ENCODE results near the gene PCNP.
"Not testable (repeated sequence)": the region's sequence is repeated elsewhere in the genome, so short reads cannot be mapped to it uniquely, and the experiment has no call there.

The PCNP gene

DNA sequence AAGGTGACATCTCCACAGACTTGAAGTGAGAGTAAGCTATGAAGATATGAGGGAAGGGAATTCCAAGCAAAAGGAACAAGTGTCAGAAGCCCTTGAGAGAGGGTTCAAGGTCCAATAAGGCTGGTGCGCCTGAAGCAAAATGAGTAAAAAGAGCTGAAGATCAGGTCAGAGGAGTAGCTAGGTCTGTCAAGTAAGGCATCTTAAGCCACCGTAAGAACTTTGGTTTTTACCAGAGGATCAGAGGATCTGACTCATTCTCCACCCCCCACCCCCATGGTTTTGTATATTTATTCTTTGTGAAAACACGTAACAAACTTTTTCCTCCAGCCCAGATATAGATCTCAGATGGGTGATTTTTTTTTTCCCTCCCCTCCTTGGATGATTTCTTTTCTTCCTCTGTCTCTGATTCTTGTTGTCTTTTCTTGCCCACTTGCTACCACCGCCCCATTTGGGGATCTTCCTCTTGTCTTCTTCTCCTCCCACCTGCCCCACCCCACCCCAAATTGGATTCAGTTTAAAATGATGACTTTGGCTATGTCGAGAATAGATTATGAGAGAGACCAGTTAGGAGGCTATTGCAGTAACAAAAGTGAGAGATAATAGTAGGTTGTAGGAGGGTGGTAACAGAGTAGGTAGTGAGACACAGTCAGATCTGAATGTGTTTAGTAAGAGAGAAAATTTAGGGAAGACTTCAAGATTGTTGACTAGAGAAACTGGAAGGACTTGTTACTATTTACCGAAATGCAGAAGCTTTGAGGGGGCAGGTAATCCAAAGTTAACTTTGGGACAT lies 6.3 kb upstream of the PCNP start:
- peak; percentile 22 to 41 for DNase-seq (ENCODE audit: low read depth in 2 of 2)

DNA sequence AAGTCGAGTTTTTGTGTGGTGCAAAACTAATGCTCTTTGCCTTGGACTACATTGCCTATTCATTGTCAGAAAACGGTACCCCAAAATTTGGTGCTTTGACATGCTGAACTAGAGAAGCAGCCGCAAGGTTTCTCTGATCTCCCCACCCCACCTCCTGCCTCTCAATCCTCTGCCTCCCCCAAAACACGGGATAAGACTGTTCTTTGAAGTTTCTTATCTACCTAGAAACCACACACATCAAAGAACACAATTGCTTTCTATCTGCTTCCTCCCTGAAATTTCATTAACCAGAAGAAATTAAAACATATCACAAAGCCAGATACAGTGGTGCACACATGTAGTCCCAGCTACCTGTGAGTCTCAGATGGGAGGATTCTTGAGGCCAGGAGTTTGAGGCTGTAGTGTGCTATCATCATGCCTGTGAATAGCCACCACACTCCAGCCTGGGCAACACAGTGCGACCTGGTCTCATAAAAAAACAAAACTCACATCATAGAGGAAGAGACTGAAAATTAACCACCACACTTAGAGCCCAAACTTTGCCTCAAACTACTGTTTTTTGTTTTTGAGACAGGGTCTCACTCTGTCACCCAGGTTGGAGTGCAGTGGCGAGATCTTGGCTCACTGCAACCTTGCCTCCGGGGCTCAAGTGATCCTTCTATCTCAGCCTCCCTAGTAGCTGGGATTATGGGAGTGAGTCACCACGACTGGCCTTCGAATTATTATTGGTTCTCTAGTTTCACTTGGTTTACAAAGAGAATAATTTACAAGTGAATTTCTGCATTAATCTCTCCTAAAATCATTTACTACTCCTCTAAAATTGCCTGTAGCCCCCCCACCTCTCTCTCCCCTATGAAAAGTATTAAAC lies 2.7 kb upstream of the PCNP start:
- no peak for DNase-seq (ENCODE audit: low read depth in 2 of 2)

DNA sequence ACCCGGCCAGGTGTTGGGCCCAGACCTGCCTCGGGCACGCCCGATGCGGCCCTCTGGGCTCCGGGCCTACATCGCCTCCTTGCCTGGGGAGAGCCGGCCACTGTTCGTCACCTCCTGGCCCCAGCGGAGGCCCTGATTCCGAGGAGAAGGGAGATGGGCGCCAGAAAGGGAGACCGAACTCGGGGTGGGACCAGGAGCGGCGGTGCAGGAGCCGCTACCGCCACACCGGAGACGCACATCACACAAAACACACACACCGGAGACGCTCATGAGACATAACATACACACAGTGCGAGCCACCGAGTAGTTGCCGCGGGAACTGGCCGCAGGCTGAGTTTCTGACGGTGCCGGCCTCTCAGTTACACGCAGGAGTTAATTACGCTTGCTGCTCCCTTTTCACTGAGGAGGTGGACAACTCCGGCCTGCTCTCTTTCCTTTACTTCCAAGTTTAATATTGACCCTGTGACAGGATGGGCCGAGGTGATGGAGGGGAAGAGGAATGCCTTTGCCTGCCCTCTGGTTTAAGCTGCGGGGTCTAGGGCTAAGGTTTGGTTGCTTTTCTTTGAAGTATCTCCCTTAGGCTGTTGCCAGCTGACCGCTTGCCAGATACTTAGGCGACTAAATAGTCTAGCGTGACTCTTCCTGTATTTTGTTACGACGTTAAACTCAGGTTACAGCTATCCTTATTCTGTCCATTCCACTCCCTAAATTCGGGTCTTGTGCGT lies 570 bp downstream of the PCNP start:
- DNase-seq (ENCODE audit: low read depth in 2 of 2) = peak; percentile 17 to 36

DNA sequence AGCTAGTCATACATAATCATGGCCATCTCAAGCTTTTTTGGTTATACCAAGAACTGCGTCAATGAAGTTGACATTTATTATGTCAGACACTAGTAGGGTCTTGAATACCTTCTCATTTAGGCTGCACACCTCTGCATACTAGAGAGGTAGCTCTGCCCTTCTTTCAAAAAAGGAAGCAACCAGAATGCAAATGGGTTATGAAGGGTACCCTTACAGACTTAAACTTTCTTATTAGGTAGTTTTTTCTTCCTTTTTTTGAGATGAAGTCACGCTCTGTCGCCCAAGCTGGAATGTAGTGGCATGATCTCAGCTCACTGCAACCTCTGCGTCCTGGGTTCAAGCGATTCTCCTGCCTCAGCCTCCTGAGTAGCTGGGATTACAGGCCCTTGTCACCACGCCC lies 3.3 kb downstream of the PCNP start:
- no peak for DNase-seq (ENCODE audit: low read depth in 2 of 2)

DNA sequence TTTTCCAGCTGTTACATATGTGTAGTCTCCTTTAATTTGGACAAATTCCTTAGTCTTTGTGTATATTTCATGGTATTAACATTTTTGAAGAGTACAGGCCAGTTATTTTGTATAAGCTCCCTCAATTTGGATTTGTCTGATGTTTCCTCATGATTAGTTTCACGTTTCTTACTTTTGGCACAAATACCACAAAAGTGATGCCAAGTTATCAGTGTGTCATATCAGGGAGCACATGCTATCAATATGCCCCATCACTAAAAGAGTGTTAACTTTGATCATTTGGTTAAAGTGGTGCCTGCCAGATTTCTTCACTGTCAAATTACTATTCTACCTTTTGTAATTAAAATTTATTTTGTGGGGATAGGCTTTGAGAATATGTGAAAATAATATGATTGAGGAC lies 14.6 kb downstream of the PCNP start:
- DNase-seq (ENCODE audit: low read depth in 2 of 2) = no peak

DNA sequence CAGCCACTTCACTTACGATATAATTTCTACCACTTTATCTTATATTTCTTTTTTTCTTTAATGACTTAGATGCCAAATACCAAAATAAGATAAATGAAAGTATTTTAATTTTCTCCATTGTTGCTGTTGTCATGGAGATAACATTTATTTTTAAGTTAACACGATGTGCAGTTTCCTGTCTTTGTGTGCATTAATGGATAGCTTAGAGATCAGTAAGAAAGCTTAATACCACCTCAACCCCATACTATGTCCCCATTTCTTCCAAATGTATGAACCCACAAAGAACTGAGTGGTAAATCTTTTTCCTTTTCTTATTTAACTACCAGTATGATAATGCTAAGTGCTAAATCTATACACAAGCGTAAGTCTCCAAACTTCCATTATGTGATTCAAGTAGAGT lies 17.1 kb downstream of the PCNP start:
- no peak for DNase-seq (ENCODE audit: low read depth in 2 of 2)

DNA sequence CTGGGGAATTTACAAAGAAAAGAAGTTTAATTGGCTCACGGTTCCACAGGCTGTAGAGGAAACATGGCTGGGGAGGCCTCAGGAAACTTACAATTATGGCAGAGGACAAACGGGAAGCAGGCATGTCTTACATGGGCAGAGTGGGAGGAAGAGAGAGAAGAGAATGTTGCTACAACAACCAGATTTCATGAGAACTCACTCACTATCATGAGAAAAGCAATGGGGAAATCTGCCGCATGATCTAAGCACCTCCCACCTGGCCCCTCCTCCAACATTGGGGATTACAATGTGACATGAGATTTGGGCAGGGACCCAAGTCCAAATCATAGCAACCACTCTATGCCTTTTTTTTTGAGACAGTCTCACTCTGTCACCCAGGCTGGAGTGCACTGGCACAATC lies 28.8 kb downstream of the PCNP start:
- DNase-seq (ENCODE audit: low read depth in 2 of 2) = no peak

DNA sequence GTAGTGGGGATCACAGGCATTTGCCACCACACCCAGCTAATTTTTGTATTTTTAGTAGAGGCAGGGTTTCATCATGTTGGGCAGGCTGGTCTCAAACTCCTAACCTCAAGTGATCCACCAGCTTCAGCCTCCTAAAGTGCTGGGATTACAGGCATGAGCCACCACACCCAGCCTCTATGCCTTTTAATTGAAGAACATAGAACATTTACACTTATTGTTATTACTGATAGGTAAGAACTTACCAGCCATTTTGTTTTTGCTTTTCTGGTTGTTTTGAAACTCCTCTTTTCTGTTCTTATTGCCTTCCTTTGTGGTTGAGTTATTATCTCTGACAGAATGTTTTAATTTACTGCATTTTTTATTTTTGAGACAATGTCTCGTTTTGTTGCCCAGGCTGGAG lies 29.2 kb downstream of the PCNP start:
- DNase-seq (ENCODE audit: low read depth in 2 of 2) = no peak

DNA sequence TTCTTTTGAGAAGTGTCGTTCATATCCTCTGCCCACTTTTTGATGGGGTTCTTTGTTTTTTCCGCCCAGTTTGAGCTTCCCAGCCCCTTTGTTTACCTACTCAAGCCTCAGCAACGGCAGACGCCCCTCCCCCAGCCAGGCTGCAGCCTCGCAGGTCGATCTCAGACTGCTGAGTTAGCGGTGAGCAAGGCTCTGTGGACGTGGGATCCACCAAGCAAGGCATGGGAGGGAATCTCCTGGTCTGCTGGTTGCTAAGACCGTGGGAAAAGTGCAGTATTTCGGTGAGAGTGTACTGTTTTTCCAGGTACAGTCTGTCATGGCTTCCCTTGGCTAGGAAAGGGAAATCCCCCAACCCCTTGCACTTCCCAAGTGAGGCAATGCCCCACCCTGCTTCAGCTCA lies 31.4 kb downstream of the PCNP start:
- DNase-seq (ENCODE audit: low read depth in 2 of 2) = not testable (repeated sequence)

DNA sequence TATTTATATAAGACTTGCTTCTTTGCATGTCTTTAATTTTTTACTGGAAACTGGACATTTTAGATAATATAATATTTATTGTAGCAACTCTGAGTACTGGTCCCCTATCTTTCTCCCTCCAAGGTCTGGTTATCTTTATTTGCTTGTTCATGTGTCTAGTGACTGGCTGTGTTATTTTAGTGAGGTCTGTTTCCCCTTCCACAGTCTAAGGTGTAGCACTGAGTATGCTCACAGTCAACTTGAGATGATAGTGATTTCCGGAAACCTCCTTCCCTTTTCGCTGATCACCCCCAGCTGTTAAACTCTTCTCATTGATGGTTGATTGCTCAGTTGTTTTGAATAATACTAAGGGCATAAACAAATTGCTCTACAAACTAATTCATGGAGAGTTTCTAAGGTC lies 37.0 kb downstream of the PCNP start:
- no peak for DNase-seq (ENCODE audit: low read depth in 2 of 2)

DNA sequence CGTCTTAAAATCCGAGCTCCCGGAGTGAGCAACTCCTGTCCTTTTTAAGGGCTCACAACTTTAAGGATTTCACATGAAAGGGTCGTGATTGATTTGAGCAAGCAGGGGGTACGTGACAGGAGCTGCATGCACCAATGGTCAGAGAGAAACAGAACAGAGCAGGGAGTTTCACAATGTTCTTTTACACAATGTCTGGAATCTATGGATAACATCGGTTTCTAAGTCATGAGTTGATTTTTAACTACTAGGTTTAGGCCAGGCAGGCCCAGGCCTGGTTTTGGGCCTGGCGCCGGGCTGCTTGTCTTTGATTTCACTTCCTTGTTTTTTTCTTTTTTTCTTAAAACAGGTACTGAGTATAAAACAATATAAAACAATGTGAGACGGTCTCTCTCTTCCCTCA lies 39.0 kb downstream of the PCNP start:
- not testable (repeated sequence) for DNase-seq (ENCODE audit: low read depth in 2 of 2)

DNA sequence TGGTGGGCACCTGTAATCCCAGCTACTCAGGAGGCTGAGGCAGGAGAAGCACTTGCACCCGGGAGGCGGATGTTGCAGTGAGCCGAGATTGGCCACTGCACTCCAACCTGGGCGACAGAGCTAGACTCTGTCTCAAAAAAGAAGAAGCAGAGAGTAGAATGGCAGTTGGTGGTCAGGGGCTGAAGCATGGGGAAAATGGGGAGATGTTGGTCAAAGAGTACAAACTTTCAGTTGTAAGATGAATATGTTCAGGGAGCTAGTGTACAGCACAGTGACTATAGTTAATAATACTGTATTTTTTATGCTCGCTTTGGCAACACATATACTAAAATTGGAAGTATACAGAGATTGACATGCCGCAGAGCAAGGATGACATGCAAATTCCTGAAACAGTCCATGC lies 41.5 kb downstream of the PCNP start:
- DNase-seq (ENCODE audit: low read depth in 2 of 2) = no peak

DNA sequence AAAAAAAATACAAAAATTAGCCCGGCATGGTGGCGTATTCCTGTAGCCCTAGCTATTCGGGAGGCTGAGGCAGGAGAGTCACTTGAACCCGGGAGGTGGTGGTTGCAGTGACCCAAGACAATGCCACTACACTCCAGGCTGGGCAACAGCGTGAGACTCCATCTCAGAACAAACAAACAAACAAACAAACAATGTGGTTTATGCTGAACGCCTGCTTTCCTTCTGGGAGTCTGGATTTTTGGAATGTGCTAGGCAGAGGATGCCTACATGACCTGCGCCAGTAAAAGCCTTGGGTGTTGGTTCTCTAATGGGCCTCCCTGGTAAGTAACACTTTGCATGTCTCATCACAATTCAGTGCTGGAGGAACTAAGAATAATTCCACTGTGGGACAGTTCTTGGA lies 43.5 kb downstream of the PCNP start:
- DNase-seq (ENCODE audit: low read depth in 2 of 2) = no peak

DNA sequence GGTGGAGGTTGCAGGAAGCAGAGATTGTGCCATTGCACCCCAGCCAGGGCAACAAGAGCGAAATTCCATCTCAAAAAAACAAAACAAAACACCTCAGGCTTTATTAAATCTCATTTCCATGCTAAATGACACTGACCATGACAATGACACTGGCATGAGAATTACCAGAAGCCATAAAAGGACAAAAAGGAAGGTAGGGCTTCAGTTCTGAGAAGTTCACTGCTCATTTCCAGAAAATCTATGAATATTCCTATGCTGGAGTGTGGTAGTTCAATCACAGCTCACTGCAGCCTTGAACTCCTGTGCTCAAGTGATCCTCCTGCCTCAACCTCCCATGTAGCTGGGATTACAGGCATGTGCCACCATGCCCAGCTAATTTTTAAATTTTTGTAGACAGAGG lies 44.7 kb downstream of the PCNP start:
- no peak for DNase-seq (ENCODE audit: low read depth in 2 of 2)

DNA sequence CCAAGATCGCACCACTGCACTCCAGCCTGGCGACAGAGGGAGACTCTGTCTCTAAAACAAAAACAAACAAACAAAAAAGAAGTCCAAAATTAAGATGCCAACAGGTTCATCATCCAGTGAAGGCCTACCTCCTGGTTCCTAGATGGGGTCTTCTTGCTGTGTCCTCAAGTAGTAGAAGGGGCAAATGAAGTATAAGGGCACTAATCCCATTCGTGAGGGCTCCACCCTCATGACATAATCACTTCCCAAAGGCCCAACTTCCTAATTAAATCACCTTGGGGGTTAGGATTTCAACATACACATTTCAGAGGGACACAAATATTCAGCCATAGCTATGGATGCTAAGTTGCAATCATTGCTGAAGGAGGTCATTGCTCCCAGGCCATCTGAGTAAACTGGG lies 45.8 kb downstream of the PCNP start:
- DNase-seq (ENCODE audit: low read depth in 2 of 2) = no peak

DNA sequence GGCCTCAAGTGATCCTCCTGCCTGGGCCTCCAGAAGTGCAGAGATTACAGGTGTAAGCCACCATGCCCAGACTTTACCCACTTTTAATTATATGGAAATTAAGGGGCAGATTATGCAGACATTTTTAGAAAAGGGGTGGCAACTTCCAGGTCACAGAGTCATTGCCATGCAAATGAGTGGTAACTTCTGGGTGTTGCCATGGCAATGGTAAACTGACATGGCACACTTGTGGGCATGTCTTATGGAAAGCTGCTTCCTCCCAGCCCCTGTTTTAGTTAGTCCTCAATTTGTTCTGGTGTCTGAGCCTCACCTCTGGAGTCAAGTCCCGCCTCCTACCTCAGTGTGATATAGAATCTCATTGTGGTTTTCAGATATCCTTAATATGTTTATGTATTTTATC lies 49.7 kb downstream of the PCNP start:
- no peak for DNase-seq (ENCODE audit: low read depth in 2 of 2)

DNA sequence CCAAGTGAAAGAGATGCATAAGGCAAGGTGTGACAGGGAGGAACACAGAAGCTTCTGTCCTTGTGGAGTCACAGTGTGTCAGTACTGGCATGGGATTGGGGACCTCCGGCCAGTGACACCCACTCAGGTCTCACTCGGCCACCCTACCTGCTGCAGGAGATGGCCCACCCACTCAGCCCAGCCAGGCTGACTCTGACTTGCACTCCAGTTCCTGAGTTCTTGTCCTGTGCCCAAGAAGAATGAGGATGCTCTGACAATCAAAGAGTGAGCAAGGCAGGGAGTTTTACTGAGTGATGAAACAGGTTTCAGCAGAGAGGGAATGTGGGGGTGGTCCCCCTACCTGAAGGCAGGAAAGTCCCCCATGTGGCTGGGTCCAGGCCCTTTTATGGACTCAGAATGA lies 50.9 kb downstream of the PCNP start:
- DNase-seq (ENCODE audit: low read depth in 2 of 2) = no peak

DNA sequence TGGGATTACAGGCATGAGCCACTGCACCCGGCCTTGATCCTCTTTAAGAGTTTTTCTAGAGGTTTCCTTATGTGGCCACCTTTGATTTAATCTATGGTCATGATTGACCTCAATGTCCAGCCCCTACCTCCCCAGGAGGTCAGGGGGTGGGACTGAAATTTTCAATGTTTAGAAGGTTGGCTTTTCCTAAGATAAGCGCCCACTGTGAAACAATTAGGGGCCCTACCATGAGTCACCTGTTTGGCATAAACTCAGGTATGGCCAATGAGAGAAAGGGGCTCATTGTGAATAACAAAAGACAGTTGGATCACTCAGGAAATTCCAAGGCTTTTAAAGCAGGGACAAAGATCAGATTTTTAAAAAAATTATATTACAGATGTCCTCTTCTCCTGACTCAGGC lies 51.9 kb downstream of the PCNP start:
- no peak for DNase-seq (ENCODE audit: low read depth in 2 of 2)

DNA sequence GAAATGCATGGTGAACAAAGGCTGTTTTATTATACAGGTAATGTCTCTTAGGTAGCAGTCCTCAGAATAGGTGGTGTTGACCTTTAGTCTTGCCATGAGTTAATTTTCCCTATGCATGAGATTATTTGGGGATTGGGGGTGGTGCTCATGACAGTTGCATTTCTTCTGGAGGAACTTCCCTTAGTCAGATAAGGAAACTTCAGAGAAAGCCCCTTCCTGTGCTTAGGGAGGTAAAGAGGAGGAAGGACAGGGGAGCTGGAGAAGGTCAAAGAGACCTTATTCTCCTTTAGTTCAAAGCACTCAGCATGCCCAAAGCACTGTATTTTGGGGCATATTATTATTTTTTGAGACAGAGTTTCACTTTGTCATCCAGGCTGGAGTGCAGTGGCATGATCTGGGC lies 55.2 kb downstream of the PCNP start:
- no peak for DNase-seq (ENCODE audit: low read depth in 2 of 2)

DNA sequence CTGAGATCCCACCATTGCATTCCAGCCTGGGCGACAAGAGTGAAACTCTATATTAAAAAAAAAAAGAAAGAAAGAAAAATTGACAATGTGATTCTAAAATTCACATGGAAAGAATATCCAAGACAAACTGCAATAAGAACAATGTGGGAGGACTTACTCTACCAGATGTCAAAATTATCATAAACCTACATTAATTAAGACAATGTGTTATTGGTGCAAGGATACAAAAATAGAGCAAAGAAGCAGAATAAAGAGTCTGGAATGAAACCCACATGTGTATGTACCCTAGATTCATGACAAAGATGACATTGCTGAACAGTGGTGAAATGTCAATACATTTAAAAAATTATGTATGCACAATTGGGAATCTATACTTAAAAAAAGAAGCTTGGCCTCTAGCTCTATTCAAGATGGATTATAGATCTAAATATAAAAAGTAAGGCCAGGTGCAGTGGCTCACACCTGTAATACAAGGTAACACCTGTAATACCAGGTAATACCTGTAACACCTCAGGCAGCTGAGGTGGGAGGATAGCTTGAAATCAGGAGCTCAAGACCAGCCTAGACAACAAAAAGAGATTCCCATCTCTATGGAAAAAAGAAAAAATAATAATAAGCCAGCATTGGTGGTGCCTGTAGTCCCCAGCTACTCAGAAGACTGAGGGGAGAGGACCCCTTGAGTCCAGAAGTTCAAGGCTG lies 57.3 kb downstream of the PCNP start:
- no peak for DNase-seq (ENCODE audit: low read depth in 2 of 2)

DNA sequence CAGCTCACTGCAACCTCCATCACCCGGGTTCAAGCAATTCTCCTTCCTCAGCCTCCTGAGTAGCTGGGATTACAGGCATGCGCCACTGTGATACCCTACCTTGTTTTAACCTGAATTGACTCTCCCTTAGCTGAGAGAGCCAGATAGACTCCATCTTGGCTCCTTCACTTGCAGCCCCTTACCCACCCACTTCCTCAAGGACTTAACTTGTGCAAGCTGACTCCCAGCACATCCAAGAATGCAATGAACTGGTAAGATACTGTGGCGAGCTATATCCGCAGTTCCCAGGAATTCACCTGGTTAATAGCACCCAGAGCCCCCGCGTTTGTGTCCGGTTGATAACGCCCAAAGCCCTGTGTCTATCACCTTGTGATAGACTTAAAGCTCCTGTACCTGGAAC lies 58.0 kb downstream of the PCNP start:
- not testable (repeated sequence) for DNase-seq (ENCODE audit: low read depth in 2 of 2)

DNA sequence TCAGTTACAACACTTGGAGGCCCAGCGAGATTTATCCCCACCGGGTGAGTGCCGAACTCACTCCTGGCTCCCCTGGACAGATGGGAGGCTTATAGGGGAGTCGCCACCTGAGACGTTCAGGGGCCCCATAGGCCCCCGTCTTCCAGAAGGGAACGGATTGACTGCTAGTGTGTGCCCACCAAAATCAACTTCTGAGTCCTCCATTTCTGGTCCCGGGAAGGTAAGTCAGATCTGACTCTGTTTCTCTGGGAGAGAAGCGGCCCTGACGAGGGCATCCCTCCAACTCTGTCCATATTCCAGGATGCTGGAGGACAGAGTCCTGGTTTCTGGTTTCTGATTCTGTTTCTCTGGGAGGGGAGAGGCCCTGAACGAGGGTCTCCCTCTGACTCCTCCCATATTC lies 58.6 kb downstream of the PCNP start:
- DNase-seq (ENCODE audit: low read depth in 2 of 2) = no peak
